Frontal cortex (tissue), 4 donors: ENCODE measurements around the gene NAPSA. TPM values are rescaled to one million over a fixed set of nuclear protein-coding genes. Genes with fewer than 3 reads are reported as not detected.

ENCODE experiments used
- DNase-seq, 2 donors: peaks; one replicate each; pipeline ENCODE4 v3.0.0; 2012; ENCODE audit warnings: low spot score in 2 of 2
- FAIRE-seq: peaks from 2 replicates; lab custom pipeline; 2012; peaks lifted over from hg19 to GRCh38; lab: Jason Lieb, UNC
- total RNA-seq: library from RNA; depleted of rRNA; stranded (reverse); fragments of >200 nt; gene quantifications from one replicate; pipeline ENCODE4 v1.2.3, GENCODE V29; 2014
- donor health status: control.
- donor health status: control.
- donor health status: control.

NAPSA gene
- total RNA-seq, 1 donor from 2014 or later: not detected

DNA sequence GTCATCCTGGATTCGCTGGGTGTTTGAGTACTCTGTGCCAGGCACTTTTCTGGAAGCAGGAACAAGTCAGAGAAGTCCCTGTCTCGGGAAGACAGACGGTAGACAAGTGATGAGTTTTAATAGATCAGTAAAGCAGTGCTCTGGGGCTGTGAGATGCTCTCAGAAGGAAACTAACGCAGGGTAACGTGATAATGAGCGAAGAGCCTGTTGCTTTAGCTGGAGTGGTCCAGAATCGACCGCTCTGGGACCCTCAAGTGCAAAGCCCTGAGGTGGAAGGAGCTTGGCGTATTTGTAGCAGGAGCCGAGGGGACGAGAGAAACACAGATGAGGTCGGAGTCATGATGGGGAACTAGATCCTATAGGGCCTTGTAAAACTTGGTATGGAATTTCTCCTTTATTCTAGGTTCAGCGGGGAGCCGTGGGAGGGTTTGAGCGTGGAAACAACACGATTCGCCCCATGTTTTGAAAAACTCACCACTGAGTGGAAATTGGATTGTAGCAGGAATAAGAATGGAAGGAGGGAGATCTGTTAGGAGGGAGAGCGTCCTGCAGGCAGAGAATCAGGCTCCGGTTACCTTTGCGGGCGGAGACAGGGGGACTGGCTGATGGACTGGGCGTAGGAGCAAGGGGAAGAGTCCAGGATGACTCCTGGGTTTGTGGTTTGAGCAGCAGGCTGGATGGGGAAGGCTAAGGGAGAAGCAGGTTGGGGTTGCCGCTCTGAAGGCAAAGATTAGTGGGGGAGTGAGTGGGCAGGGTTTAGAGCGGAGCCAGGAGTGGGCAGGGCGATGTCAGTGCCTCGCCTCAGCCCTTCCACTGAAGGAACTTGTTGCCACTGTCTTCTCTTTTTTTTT is 19.5 kb upstream of the NAPSA start:
- DNase-seq: no peak
- FAIRE-seq: no peak

DNA sequence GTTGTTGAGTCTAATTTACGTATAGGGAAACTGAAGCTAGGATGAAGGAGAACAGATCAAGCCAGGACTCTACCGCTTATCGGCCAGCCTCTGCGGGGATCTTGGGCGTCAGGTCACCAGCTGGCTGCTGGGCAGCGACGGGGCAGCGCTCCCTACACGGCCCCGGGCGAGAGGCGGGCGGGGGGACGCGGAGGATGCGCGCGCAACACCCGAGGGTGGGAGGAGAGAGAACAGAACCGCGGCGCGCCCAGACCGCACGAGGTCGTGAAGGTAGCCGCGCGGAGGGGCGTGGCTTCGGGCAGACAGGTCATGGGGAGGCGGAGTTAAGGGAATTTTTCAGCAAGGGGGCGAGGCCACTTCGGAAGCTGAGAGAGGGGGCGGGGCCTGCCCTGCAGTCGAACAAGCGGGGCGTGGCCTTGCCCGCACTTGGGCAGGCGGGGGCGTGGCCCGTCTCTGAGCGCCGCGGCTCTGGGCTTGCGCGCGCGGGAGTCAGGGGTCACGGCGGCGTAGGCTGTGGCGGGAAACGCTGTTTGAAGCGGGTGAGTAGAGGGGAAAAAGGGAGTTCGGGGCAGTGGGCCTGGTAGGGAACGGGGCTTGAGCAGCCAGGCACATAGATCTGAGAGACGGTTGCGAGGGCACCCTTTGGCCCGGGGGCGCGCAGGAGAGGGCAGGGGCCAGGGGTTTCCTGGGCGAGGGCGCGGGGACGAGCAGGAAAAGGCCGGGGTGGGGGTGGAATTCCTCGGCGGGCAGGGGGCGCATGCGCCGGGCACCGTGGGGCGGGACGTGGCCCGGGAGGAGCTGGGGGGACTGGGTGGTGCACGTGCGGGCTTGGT is 18.6 kb upstream of the NAPSA start, which contains the start of gene POLD1:
TSS of gene POLD1 (plus strand) at position 496 of the 833 bp plus-strand sequence. CDS start 14,505 bp downstream, outside the sequence.
- DNase-seq (peak; percentile 98 to 99), FAIRE-seq (no peak)

DNA sequence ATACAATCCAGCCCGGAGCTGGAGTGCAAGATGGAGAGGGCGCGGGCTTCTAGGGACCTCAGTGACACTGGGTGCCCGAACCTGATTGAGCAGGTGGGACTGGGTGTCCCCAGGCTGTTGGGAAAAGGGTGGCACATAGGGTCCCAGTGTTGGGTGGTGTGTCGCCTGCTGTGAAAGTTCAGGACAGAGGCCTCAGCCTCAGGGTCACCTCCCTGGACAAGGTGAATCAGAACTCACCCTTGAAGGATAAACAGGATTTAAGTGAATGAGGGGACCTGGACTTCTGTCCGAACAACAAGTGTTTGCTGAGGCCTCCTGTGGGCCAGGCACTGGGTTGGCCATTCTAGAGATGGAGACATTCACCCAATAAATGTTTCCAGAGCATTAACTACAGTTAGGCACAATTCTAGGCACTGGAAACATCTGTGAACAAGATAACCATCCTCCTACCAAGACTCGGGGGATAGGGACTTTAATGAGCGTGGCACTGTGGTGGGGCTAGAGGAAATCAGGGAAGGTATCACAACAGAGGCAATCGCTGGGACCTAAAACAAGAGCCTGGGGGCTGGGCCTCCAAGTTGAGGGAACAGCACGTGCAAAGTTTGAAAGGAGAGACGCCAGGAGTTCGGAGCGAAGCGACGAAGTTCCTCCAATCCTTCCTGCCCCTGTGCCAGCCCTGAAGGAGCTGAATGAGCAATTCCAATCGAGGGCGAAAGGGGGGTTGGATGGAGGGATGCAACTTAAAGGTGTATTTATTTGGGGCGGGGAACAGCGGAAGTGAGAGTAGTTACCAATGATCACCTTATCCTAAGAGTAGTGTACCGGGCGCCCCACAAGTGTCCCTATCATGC is 17.8 kb upstream of the NAPSA start:
- no peak for FAIRE-seq
- DNase-seq: no peak

DNA sequence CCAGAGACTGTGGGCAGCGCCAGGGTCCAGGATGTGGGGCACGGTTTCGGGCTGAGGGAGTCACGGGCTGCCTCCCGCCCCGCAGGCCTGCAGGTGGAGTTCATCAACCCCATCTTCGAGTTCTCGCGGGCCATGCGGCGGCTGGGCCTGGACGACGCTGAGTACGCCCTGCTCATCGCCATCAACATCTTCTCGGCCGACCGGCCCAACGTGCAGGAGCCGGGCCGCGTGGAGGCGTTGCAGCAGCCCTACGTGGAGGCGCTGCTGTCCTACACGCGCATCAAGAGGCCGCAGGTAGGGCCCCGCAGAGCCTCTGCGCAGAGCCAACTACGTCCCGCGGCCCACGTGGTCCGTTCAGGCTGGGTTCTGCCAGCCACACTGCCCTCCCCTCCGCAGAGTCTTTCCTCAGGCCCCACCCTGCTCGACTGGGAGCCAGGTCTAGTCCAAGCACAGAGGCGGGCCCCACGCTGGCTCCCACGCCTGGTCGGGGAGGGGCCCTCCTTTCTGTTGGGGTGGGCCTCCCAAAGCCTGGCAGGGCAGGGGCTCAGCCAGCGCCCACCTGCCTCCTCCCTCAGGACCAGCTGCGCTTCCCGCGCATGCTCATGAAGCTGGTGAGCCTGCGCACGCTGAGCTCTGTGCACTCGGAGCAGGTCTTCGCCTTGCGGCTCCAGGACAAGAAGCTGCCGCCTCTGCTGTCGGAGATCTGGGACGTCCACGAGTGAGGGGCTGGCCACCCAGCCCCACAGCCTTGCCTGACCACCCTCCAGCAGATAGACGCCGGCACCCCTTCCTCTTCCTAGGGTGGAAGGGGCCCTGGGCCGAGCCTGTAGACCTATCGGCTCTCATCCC is 16.7 kb upstream of the NAPSA start:
- no peak for FAIRE-seq
- DNase-seq: no peak

DNA sequence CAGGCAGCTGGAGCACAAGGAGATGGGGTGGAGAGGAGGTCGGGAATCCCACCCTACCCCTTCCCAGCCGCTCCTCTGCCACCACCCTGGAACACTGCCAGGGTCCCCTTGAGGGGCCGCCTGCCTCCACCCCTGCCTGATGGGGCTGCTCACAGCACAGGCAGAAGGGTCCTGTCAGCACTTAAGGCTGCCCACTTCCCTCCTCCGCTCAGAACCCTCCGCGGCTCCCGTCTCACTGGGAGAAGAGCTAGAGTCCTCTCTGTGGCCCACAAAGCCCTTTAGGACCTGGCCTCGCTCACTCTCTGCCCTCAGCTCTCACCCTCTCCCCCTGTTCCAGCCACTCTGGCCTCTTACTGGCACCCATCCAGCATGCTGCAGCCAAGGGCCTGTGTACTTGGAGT is 15.3 kb upstream of the NAPSA start:
- no peak for DNase-seq
- FAIRE-seq: no peak

DNA sequence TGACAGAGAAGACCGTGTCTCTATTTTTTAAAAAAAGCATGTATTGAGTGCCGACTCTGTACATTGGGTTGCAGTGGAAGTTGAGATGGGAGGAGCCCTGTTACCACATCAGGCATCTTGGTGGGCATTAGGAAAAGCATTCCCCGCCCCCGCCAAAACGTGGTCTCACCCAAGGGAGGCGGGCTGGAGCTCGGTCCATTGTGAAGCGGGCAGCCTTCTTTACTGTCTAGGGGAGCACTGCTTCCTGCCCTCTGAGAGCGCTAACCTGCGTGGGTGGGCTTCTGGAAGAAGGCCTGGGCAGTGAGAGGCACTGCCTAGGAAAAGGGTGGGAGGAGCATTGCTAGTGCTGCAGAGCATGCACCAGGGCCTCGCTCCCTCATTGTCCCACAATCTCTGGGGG is 14.7 kb upstream of the NAPSA start:
- DNase-seq (no peak), FAIRE-seq (no peak)

DNA sequence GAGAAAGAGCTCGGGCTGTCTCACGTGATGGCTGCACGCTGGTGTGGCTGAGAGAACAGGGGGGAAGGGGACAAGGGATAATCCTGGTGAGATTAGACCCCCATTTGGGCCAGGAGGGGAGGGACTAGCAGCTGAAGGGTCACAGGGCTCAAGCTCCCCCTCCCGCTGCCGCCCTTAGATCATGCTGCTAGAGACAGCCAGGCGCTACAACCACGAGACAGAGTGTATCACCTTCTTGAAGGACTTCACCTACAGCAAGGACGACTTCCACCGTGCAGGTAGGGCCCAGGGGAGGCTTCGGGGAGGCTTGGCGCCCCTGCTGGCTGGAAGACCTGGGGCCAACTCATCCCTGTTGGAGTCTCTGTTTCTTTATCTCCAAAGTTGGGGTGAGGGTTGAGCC is 14.2 kb upstream of the NAPSA start:
- no peak for DNase-seq
- FAIRE-seq: no peak

DNA sequence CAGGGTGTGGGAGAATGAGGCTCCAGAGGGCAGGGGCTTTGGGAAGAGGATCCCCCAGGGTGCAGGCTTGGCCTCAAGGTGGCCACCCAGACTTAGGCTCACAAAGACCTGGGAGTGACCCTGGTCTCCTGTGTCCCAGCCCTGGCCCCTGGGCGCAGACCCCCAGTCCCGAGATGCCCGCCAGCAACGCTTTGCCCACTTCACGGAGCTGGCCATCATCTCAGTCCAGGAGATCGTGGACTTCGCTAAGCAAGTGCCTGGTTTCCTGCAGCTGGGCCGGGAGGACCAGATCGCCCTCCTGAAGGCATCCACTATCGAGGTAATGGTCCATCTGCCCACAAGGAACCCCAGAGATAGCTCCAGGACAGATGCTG is 13.4 kb upstream of the NAPSA start:
- DNase-seq: no peak
- FAIRE-seq: no peak

DNA sequence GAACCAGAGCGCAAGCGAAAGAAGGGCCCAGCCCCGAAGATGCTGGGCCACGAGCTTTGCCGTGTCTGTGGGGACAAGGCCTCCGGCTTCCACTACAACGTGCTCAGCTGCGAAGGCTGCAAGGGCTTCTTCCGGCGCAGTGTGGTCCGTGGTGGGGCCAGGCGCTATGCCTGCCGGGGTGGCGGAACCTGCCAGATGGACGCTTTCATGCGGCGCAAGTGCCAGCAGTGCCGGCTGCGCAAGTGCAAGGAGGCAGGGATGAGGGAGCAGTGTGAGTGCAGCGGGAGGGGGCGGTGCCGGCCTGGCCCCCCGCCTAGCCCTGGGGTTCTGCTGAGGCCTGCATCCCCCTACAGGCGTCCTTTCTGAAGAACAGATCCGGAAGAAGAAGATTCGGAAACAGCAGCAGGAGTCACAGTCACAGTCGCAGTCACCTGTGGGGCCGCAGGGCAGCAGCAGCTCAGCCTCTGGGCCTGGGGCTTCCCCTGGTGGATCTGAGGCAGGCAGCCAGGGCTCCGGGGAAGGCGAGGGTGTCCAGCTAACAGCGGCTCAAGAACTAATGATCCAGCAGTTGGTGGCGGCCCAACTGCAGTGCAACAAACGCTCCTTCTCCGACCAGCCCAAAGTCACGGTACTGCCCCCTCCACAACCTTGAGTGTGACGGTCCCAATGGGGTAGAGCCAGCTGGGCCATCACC is 12.9 kb upstream of the NAPSA start:
- DNase-seq (no peak), FAIRE-seq (no peak)

DNA sequence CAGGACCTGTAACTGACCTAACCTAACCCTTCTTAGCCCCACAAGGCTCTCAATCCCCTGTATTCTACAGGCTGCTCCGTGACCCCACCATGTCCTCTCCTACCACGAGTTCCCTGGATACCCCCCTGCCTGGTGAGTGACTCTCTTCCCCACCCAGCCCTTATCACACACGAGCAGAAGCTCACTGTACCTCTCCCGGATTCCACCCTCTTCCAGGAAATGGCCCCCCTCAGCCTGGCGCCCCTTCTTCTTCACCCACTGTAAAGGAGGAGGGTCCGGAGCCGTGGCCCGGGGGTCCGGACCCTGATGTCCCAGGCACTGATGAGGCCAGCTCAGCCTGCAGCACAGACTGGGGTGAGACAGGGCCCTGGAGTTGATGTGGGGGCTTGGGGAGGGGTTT is 12.1 kb upstream of the NAPSA start:
- DNase-seq: no peak
- no peak for FAIRE-seq

DNA sequence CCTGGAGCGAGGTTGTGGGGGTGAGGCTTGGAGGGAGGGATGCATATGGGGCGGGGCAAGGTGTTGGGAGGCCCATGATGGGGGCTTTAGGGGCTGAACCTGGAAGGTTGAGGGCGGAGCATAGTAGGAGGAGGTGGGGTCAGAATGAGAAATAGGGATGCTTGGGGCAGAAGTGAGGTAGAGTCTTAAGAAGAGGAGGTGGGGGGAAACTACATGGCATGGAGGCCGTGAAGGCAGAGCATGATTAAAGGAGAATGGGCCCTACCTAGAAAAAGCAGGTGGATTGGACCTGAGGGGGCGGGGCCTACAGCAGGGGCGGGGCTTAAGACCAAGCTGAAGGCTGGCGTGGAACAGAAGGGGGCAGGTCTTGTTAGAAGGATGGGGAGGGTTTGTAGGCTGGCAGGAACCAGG is 11.6 kb upstream of the NAPSA start:
- FAIRE-seq (no peak), DNase-seq (no peak)

DNA sequence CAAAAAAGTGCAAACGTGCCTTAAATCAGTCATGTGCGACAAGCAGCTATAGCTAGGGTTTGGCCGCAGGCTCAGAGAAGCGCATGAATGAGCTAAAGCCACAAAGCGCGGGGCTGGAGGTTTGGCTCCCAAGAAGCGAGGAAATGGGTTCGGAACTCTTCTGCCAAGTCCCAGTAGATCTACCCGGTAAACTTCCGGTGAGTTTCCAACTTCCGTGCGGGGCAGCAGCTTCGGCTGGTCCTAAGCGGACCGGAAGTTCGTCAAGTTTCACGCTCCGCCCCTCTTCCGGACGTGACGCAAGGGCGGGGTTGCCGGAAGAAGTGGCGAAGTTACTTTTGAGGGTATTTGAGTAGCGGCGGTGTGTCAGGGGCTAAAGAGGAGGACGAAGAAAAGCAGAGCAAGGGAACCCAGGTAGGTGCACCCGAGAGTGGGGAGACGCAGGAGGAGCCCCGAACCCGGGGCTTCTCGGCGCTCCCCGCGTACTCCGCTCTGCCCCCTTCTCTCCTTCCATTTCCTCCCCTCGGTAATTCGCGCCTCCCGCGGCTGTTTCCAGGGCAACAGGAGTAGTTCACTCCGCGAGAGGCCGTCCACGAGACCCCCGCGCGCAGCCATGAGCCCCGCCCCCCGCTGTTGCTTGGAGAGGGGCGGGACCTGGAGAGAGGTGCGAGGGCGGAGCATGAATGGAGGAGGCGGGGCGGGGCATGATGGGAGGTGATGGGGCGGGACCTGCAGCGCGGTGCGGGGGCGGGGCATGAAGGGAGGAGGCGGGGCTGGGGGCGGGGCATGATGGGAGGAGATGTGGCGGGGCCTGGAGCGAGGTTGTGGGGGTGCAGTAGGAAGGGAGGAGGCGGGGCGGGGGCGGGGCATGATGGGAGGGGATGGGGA is 11.0 kb upstream of the NAPSA start, which contains the start of gene NR1H2:
TSS of gene NR1H2 (plus strand) at position 292 of the 885 bp plus-strand sequence. CDS start 1,149 bp downstream, outside the sequence.
- DNase-seq: peak; percentile 89 to 93
- no peak for FAIRE-seq

DNA sequence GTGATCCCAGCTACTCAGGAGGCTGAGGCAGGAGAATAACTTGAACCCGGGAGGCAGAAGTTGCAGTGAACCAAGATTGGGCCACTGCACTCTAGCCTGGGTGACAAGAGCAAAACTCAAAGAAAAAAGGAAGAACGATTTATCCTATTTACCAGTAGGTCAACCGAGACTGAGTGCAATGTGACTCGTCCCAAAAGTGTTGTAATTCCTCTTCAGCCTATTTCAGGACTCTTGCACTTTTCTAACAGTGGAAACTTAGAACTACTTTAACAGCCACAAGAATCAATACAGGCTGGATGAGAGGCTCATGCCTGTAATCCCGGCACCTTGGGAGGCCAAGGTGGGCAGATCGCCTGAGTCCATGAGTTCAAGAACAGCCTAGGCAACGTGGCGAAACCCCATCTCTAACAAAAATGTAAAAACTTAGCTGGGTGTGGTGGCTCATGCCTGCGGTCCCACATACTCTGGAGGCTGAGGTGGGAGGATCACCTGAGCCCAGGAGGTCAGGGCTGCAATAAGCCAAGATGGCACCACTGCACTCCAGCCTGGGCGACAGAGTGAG is 6.6 kb upstream of the NAPSA start:
- DNase-seq: no peak
- no peak for FAIRE-seq

DNA sequence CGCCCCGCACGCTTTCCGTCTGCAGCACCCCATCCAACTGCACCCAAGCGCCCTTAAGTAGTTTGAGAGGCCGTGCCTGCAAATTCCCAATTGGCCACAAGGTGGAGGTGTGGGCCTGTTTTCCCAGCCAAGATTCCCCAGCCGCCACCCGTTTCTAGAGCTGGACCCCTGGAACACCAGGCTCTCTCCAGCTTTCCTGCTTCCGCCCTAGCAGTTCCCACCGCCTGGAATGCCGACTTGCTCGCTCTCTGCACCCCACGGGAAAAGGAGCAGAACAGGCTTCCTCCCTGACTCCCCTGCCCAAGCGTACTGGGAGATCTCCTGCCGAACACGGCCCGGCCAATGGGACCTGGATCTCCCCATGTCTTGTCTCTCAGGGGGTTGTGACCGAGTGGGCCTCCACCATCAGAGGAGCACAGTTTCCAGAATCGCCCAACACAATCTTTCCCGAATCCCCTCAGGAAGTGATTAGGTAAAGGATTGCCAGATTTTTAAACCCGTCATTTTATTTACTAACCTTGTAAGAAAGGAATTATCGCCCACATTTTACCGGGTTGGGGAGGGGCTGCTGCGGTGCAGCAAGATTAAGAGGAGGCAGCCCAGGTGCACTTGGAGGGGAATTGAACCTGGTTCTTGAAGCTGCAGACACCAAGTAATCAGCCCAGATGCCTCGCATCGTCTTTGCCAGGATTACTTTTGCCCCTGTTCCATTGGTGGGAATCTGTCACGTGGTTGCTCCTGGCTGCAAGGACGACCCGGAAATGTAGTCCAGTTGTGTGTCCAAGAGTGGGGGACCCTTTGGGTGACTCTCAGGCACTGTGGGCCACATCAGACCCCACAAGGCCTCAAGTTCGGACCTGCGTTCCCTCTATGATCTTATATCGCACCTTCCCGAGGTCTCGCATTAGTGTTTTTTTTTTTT is 3.5 kb upstream of the NAPSA start:
- DNase-seq: peak; percentile 76 to 85
- no peak for FAIRE-seq

DNA sequence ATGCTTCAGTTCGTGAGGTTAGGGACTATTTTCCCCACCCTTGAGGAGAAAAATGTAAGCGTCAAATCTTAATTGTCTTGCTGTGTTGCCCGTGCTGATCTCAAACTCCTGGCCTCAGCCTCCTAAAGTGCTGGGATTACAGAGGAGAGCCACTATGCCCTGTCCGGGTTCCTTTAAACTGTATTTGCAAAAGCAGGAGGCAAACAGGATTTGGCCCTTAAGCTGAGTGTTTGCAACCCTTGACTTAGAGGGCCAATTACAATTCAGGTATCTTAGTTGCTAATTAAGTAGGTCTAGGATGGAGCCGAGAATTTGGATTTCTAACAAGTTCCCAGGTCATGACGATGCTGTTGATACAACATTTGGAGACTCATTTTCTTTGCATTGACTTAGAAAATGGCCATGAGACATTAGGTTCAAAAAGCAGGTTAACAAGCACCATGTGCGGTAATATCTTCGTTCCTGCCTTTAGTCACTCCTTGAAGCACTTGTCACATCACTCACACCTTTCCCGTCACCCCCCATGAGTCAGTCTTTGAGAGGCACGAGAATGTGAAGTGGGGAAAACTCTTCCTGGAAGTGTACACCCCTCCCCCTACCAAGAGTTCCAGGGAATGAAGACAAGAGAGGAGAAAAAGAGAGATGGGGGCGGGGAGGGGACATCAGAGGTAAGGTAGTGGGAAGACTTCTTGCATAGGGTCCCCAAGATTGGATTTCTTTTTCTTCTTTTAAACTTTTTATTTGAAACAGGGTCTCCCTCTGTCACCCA is 2.6 kb downstream of the NAPSA start:
- DNase-seq (no peak), FAIRE-seq (no peak)
